HepG2 (cell line): Measurements from ENCODE around the gene ADGRB2.

Experiments used
- HINFP ChIP-seq: sonication (generic); formaldehyde crosslinking; IDR thresholded peaks from 2 replicates; pipeline ENCODE4 v1.4.0; 2020; ENCODE audit warnings: low read depth, mild to moderate bottlenecking, missing genetic modification reagents
- MLX ChIP-seq: IDR thresholded peaks from 2 replicates; pipeline ENCODE4 v1.6.1; 2016
- NBN ChIP-seq: fragments of 450-650 bp; conservative IDR thresholded peaks from 2 replicates; pipeline ENCODE4 v1.6.1; 2017
- POLR2A ChIP-seq, 2 experiments: IDR thresholded peaks; 2 replicates each; pipeline ENCODE4 v1.6.1; 2011; ENCODE audit warnings: low read depth in 2 of 2, low read length in 2 of 2, mild to moderate bottlenecking in 1 of 2, moderate library complexity in 1 of 2; ENCODE audit not compliant: insufficient read depth in 1 of 2
- RAD51 ChIP-seq: fragments of 450-650 bp; IDR thresholded peaks from 2 replicates; pipeline ENCODE4 v1.6.1; 2016; ENCODE audit warnings: borderline replicate concordance

GRCh38 chr1:31795096-31795675 is 31.0 kb upstream of the ADGRB2 start:
- TF ChIP-seq POLR2A (IDR thresholded peaks at IDR 0.05; ENCODE audit: insufficient read depth in 1 of 2, low read depth in 2 of 2, low read length in 2 of 2) (no peak), NBN (no peak), MLX (CRISPR knock-in tag) (no peak), RAD51 (no peak), HINFP (no peak)
